DOHH2 (cell line): ENCODE data around the gene AOC3.

ENCODE experiments used
- H3F3A ChIP-seq: fragments of 200-600 bp; sonication (generic), shearing (Covaris generic); 2 replicates; pipeline ENCODE4 v1.6.0; 2016; ENCODE audit warnings: antibody characterized with exemption, mild to moderate bottlenecking; ENCODE audit not compliant: control insufficient read depth, insufficient read depth
- H3K27ac ChIP-seq: fragments of 200-600 bp; sonication (generic); 2 replicates; pipeline ENCODE4 v1.5.1; 2014; ENCODE audit warnings: low read depth, mild to moderate bottlenecking, low read length, moderate library complexity
- H3K27me3 ChIP-seq: fragments of 200-600 bp; sonication (generic); 2 replicates; pipeline ENCODE4 v1.6.1; 2014; ENCODE audit warnings: mild to moderate bottlenecking, low read length, mixed read lengths; ENCODE audit not compliant: control insufficient read depth
- H3K36me3 ChIP-seq: fragments of 200-600 bp; sonication (generic); 2 replicates; pipeline ENCODE4 v1.6.1; 2014; ENCODE audit warnings: mild to moderate bottlenecking, low read length, moderate library complexity, mixed read lengths; ENCODE audit not compliant: control insufficient read depth
- H3K4me1 ChIP-seq: fragments of 200-600 bp; sonication (generic); 2 replicates; pipeline ENCODE4 v1.6.1; 2014; ENCODE audit warnings: mild to moderate bottlenecking, low read length, mixed read lengths; ENCODE audit not compliant: control insufficient read depth
- H3K4me2 ChIP-seq: fragments of 200-600 bp; sonication (generic); 2 replicates; pipeline ENCODE4 v1.6.0; 2014; ENCODE audit warnings: mild to moderate bottlenecking, low read length, moderate library complexity
- H3K4me3 ChIP-seq: fragments of 200-600 bp; sonication (generic); 2 replicates; pipeline ENCODE4 v1.5.1; 2014; ENCODE audit warnings: mild to moderate bottlenecking, low read length, mixed read lengths
- H3K79me2 ChIP-seq: fragments of 200-600 bp; sonication (generic); 2 replicates; pipeline ENCODE4 v1.6.1; 2014; ENCODE audit warnings: mild to moderate bottlenecking, low read length, mixed read lengths; ENCODE audit not compliant: control insufficient read depth
- H3K9me2 ChIP-seq: fragments of 200-600 bp; sonication (generic); replicated peaks from 2 replicates; pipeline ENCODE4 v1.6.1; 2014; ENCODE audit warnings: mild to moderate bottlenecking, low read length, mixed read lengths; ENCODE audit not compliant: control insufficient read depth
- H3K9me3 ChIP-seq: fragments of 200-600 bp; sonication (generic); 2 replicates; pipeline ENCODE4 v1.6.1; 2014; ENCODE audit warnings: antibody characterized with exemption, low read length, mixed read lengths; ENCODE audit not compliant: control insufficient read depth, insufficient read depth
- H4K20me1 ChIP-seq: fragments of 200-600 bp; sonication (generic); 2 replicates; pipeline ENCODE4 v1.6.0; 2014; ENCODE audit warnings: low read depth, mild to moderate bottlenecking, antibody characterized with exemption, low read length, moderate library complexity; ENCODE audit not compliant: control insufficient read depth, insufficient read depth
- CTCF ChIP-seq: fragments of 200-600 bp; sonication (generic); IDR thresholded peaks from one replicate; pipeline ENCODE4 v1.5.1; 2014; ENCODE audit warnings: antibody characterized with exemption, mild to moderate bottlenecking, low read depth, low read length; ENCODE audit not compliant: poor library complexity, severe bottlenecking
- EZH2phosphoT487 ChIP-seq: fragments of 200-600 bp; sonication (generic); IDR thresholded peaks from 2 replicates; pipeline ENCODE4 v1.6.1; 2017; ENCODE audit warnings: borderline replicate concordance, mild to moderate bottlenecking, antibody characterized with exemption, low read length, moderate library complexity, mixed read lengths

Gene AOC3

DNA sequence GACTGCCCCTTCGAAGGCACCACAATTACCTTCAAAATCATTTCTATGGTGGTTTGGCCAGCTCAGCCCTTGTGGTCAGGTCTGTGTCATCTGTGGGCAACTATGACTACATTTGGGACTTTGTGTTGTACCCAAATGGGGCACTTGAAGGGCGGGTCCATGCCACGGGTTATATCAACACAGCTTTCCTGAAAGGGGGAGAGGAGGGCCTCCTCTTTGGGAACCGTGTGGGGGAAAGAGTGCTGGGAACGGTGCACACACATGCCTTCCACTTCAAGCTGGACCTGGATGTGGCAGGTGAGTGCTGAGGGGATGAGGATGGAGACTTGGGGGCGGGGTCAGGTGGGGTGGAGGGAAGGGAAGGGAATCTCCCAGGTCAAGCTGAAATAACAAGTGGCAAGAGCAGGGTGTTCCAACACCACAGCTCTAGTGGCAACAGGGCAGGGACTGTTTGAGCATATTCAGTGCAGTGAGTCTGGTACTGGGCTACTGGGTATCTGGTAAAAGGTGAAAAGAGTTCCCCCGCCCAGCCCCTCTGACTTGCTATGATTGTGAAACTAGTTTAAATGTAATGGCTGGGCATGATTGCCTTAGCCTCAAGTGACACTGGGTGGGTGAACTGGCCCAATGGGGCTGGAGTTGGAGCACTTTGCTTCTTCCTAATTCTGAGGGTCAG, 4.9 kb upstream of the AOC3 start:
- H3K4me2 ChIP-seq = no peak overlapping the region
- peaks cover 21% of the 10 kb centered on the region for H3F3A ChIP-seq
- no peaks in the 10 kb centered on the region for H3K4me1 ChIP-seq
- H3K9me3 ChIP-seq = no peaks in the 10 kb centered on the region
- no peak overlapping the region for H3K4me3 ChIP-seq
- no peaks in the 10 kb centered on the region for H3K79me2 ChIP-seq
- H3K9me2 ChIP-seq = no peaks in the 10 kb centered on the region
- peaks cover 4% of the 10 kb centered on the region; the same call in 1 of the 2 replicates for H4K20me1 ChIP-seq
- TF ChIP-seq CTCF = no peak
- no peak for TF ChIP-seq EZH2phosphoT487
- no peaks in the 10 kb centered on the region for H3K27me3 ChIP-seq
- no peak overlapping the region for H3K27ac ChIP-seq
- peaks cover 45% of the 10 kb centered on the region for H3K36me3 ChIP-seq

- Histone ChIP-seq H3K4me2 (no peak overlapping the region), H3F3A (peaks cover 21% of the 10 kb centered on the region), H3K79me2 (no peaks in the 10 kb centered on the region), H3K27ac (no peak overlapping the region), H4K20me1 (peaks cover 4% of the 10 kb centered on the region; the same call in 1 of the 2 replicates), H3K4me3 (no peak overlapping the region), H3K4me1 (no peaks in the 10 kb centered on the region), H3K27me3 (no peaks in the 10 kb centered on the region), H3K36me3 (peaks cover 38% of the 10 kb centered on the region), H3K9me3 (no peaks in the 10 kb centered on the region), H3K9me2 (no peaks in the 10 kb centered on the region)
- TF ChIP-seq CTCF (no peak), EZH2phosphoT487 (no peak)
Measured at GRCh38 chr17:42846594-42847280, 4.3 kb upstream of the AOC3 start.

- Histone ChIP-seq H3K4me1 (no peaks in the 10 kb centered on the region), H3K4me3 (no peak overlapping the region)
- TF ChIP-seq EZH2phosphoT487 = no peak
- TF ChIP-seq CTCF = no peak
Measured at GRCh38 chr17:42848093-42848492, 2.9 kb upstream of the AOC3 start.

More at GRCh38 chr17:42848093-42848492, 2.9 kb upstream of the AOC3 start:
- Histone ChIP-seq H3K27ac (no peak overlapping the region), H3K4me2 (no peak overlapping the region), H3K36me3 (peaks cover 25% of the 10 kb centered on the region), H4K20me1 (peaks cover 4% of the 10 kb centered on the region; the same call in 1 of the 2 replicates), H3K9me3 (no peaks in the 10 kb centered on the region), H3K9me2 (no peaks in the 10 kb centered on the region), H3K79me2 (no peaks in the 10 kb centered on the region), H3F3A (peaks cover 16% of the 10 kb centered on the region), H3K27me3 (no peaks in the 10 kb centered on the region)
